Measurements from ENCODE around the gene ADARB2. TPM values are rescaled to one million over a fixed set of nuclear protein-coding genes. Genes with fewer than 3 reads are reported as not detected.

ADARB2 gene
- total and polyA plus RNA-seq, 2 experiments from 2014 or later, result 2.0 to 5.0 TPM

- TF ChIP-seq ZNF114 (CRISPR knock-in tag; IDR thresholded peaks at IDR 0.05) (no peak), CREB1 (CRISPR knock-in tag; IDR thresholded peaks at IDR 0.05; ENCODE audit: low read depth) (no peak), STAT1 (IDR thresholded peaks at IDR 0.05; ENCODE audit: unreplicated experiment) (no peak), ZNF331 (CRISPR knock-in tag; IDR thresholded peaks at IDR 0.05; ENCODE audit: low read depth) (no peak), POLR2AphosphoS5 (IDR thresholded peaks at IDR 0.05; ENCODE audit: low read depth) (no peak), ETS1 (IDR thresholded peaks at IDR 0.05) (no peak)
- peaks cover 8% of the 10 kb centered on the region for H3K4me1 Mint-ChIP-seq
- H3K36me3 ChIP-seq (ENCODE audit: insufficient read depth), result no peaks in the 10 kb centered on the region
Observed at GRCh38 chr10:1514681-1515080, 222.6 kb downstream of the ADARB2 start.

GRCh38 chr10:1513221-1513620, 224.1 kb downstream of the ADARB2 start:
- no peaks in the 10 kb centered on the region for H3K36me3 Mint-ChIP-seq (ENCODE audit: low read depth)
- Histone ChIP-seq H3K79me2 (replicated peaks; ENCODE audit: insufficient read depth) (no peaks in the 10 kb centered on the region), H3K4me1 (ENCODE audit: insufficient read depth) (no peaks in the 10 kb centered on the region), H3K36me3 (ENCODE audit: insufficient read depth) (no peaks in the 10 kb centered on the region), H2AFZ (no peak overlapping the region), H3K4me2 (no peak overlapping the region), H3K27me3 (ENCODE audit: insufficient read depth) (no peaks in the 10 kb centered on the region), H3F3A (replicated peaks; ENCODE audit: low read depth) (no peaks in the 10 kb centered on the region), H3K4me3 (no peak overlapping the region), H4K20me1 (replicated peaks; ENCODE audit: insufficient read depth) (no peaks in the 10 kb centered on the region), H3K9me2 (ENCODE audit: insufficient read depth) (peaks cover 9% of the 10 kb centered on the region; the same call in 1 of the 2 replicates), H3K27ac (ENCODE audit: low read depth) (no peak overlapping the region)
- no peak for ATAC-seq
- peaks cover 8% of the 10 kb centered on the region for H3K4me1 Mint-ChIP-seq
- H3K27ac Mint-ChIP-seq, result no peak overlapping the region
- peaks cover 1% of the 10 kb centered on the region for H3K27me3 Mint-ChIP-seq (ENCODE audit: insufficient read depth, low read depth, poor library complexity)
- no peak overlapping the region for H3K4me3 Mint-ChIP-seq
- DNase-seq (ENCODE audit: low spot score), result no peak
- H3K9me3 Mint-ChIP-seq, result peaks cover 4% of the 10 kb centered on the region; the same call in 1 of the 3 replicates
- TF ChIP-seq STAT1 (IDR thresholded peaks at IDR 0.05; ENCODE audit: unreplicated experiment), result no peak
- no peak for TF ChIP-seq ZNF462 (CRISPR knock-in tag; IDR thresholded peaks at IDR 0.05)
- TF ChIP-seq JUNB (IDR thresholded peaks at IDR 0.05; ENCODE audit: unreplicated experiment), result no peak
- TF ChIP-seq CREB1 (CRISPR knock-in tag; IDR thresholded peaks at IDR 0.05; ENCODE audit: low read depth), result no peak
- TF ChIP-seq POLR2AphosphoS5 (IDR thresholded peaks at IDR 0.05; ENCODE audit: low read depth), result no peak
- no peak for TF ChIP-seq EZH2phosphoT487 (IDR thresholded peaks at IDR 0.05; ENCODE audit: unreplicated experiment)
- TF ChIP-seq NANOG (IDR thresholded peaks at IDR 0.05; ENCODE audit: borderline replicate concordance), result no peak
- TF ChIP-seq ZNF331 (CRISPR knock-in tag; IDR thresholded peaks at IDR 0.05; ENCODE audit: low read depth), result no peak
- TF ChIP-seq CTCF (conservative IDR thresholded peaks at IDR 0.05; ENCODE audit: low read depth in 2 of 2), result no peak
- no peak for TF ChIP-seq ZNF114 (CRISPR knock-in tag; IDR thresholded peaks at IDR 0.05)

More at GRCh38 chr10:1514681-1515080, 222.6 kb downstream of the ADARB2 start:
- DNase-seq (ENCODE audit: low spot score) (no peak), ATAC-seq (no peak)
- Mint-ChIP-seq H3K4me3 (no peak overlapping the region), H3K27ac (no peak overlapping the region), H3K36me3 (ENCODE audit: low read depth) (no peaks in the 10 kb centered on the region), H3K27me3 (ENCODE audit: insufficient read depth, low read depth, poor library complexity) (peaks cover 1% of the 10 kb centered on the region), H3K9me3 (peaks cover 4% of the 10 kb centered on the region; the same call in 1 of the 3 replicates)
- Histone ChIP-seq H2AFZ (no peak overlapping the region), H3K4me3 (no peak overlapping the region), H3K9me2 (ENCODE audit: insufficient read depth) (peaks cover 9% of the 10 kb centered on the region; the same call in 1 of the 2 replicates), H3K4me2 (no peak overlapping the region), H3K27me3 (ENCODE audit: insufficient read depth) (no peaks in the 10 kb centered on the region), H3K79me2 (replicated peaks; ENCODE audit: insufficient read depth) (no peaks in the 10 kb centered on the region), H4K20me1 (replicated peaks; ENCODE audit: insufficient read depth) (no peaks in the 10 kb centered on the region), H3K4me1 (ENCODE audit: insufficient read depth) (no peaks in the 10 kb centered on the region), H3K27ac (ENCODE audit: low read depth) (no peak overlapping the region), H3F3A (replicated peaks; ENCODE audit: low read depth) (no peaks in the 10 kb centered on the region)
